H9 (cell line): ENCODE measurements around the gene RGS6. TPM values are rescaled to one million over a fixed set of nuclear protein-coding genes. Genes with fewer than 3 reads are reported as not detected.

Source experiments
- DNase-seq: peaks from one replicate; pipeline ENCODE4 v3.0.0-alpha.2; 2017
- H2AFZ ChIP-seq: one replicate; pipeline ENCODE4 v1.6.1; 2013; ENCODE audit warnings: mild to moderate bottlenecking, low read length, control low read depth, moderate library complexity
- H2AK5ac ChIP-seq: 2 replicates; pipeline ENCODE4 v1.6.1; 2013; ENCODE audit warnings: low read length, control low read depth, mixed read lengths; ENCODE audit not compliant: insufficient read length
- H2BK120ac ChIP-seq: one replicate; pipeline ENCODE4 v1.6.1; 2013; ENCODE audit warnings: low read depth, mild to moderate bottlenecking, low read length, control low read depth, inconsistent platforms; ENCODE audit not compliant: poor library complexity, severe bottlenecking
- H2BK12ac ChIP-seq: 2 replicates; pipeline ENCODE4 v1.6.1; 2013; ENCODE audit warnings: low read length, control low read depth, mixed read lengths, low read depth; ENCODE audit not compliant: insufficient read length
- H2BK15ac ChIP-seq: 2 replicates; pipeline ENCODE4 v1.6.1; 2013; ENCODE audit warnings: low read depth, low read length, control low read depth
- H2BK20ac ChIP-seq: one replicate; pipeline ENCODE4 v1.6.1; 2013; ENCODE audit warnings: low read depth, mild to moderate bottlenecking, low read length, control low read depth, inconsistent platforms; ENCODE audit not compliant: poor library complexity, severe bottlenecking
- H2BK5ac ChIP-seq: 2 replicates; pipeline ENCODE4 v1.6.1; 2013; ENCODE audit warnings: low read length, control low read depth, mixed read lengths; ENCODE audit not compliant: insufficient read length
- H3K14ac ChIP-seq: 2 replicates; pipeline ENCODE4 v1.6.1; 2013; ENCODE audit warnings: low read length, control low read depth; ENCODE audit not compliant: insufficient read depth
- H3K18ac ChIP-seq: 2 replicates; pipeline ENCODE4 v1.6.1; 2013; ENCODE audit warnings: low read depth, mild to moderate bottlenecking, mixed read lengths, low read length, control low read depth; ENCODE audit not compliant: insufficient read length
- H3K23ac ChIP-seq: 2 replicates; pipeline ENCODE4 v1.6.1; 2013; ENCODE audit warnings: low read length, control low read depth, mixed read lengths, low read depth; ENCODE audit not compliant: insufficient read length
- H3K23me2 ChIP-seq: 2 replicates; pipeline ENCODE4 v1.6.1; 2013; ENCODE audit warnings: low read depth, mild to moderate bottlenecking, mixed read lengths, low read length, control low read depth; ENCODE audit not compliant: insufficient read length, poor library complexity, severe bottlenecking
- H3K27ac ChIP-seq: 2 replicates; pipeline ENCODE4 v1.5.1; 2013; ENCODE audit warnings: low read length, control low read depth, mixed read lengths, low read depth; ENCODE audit not compliant: insufficient read length
- H3K27me3 ChIP-seq: 2 replicates; pipeline ENCODE4 v1.6.1; 2013; ENCODE audit warnings: low read length, control low read depth, inconsistent platforms; ENCODE audit not compliant: insufficient read depth
- H3K4ac ChIP-seq: 2 replicates; pipeline ENCODE4 v1.6.1; 2013; ENCODE audit warnings: low read depth, mild to moderate bottlenecking, control low read depth, inconsistent platforms, low read length, moderate library complexity
- H3K4me1 ChIP-seq: 2 replicates; pipeline ENCODE4 v1.6.1; 2013; ENCODE audit warnings: low read length, control low read depth, inconsistent platforms; ENCODE audit not compliant: insufficient read depth
- H3K4me2 ChIP-seq: 2 replicates; pipeline ENCODE4 v1.6.1; 2013; ENCODE audit warnings: low read length, control low read depth, mixed read lengths; ENCODE audit not compliant: insufficient read length, insufficient read depth
- H3K56ac ChIP-seq: 2 replicates; pipeline ENCODE4 v1.6.1; 2013; ENCODE audit warnings: low read depth, mild to moderate bottlenecking, mixed read lengths, low read length, control low read depth; ENCODE audit not compliant: insufficient read length
- H3K79me1 ChIP-seq: 2 replicates; pipeline ENCODE4 v1.6.1; 2013; ENCODE audit warnings: low read depth, mild to moderate bottlenecking, moderate library complexity, low read length, control low read depth, inconsistent platforms; ENCODE audit not compliant: insufficient read depth, poor library complexity, severe bottlenecking
- H3K79me2 ChIP-seq: 2 replicates; pipeline ENCODE4 v1.6.1; 2013; ENCODE audit warnings: low read length, control low read depth, inconsistent platforms; ENCODE audit not compliant: insufficient read depth
- H3K9ac ChIP-seq: 2 replicates; pipeline ENCODE4 v1.6.1; 2013; ENCODE audit warnings: low read length, control low read depth, mixed read lengths; ENCODE audit not compliant: insufficient read length; ENCODE audit errors: extremely low read depth
- H3K9me3 ChIP-seq: one replicate; pipeline ENCODE4 v1.6.1; 2013; ENCODE audit warnings: low read depth, low read length, inconsistent platforms; ENCODE audit not compliant: control insufficient read depth
- H3T11ph ChIP-seq: one replicate; pipeline ENCODE4 v1.6.1; 2013; ENCODE audit warnings: mild to moderate bottlenecking, low read length, control low read depth, inconsistent platforms
- H4K20me1 ChIP-seq: one replicate; pipeline ENCODE4 v1.6.1; 2013; ENCODE audit not compliant: control insufficient read depth, insufficient read length, insufficient read depth
- H4K5ac ChIP-seq: 2 replicates; pipeline ENCODE4 v1.6.1; 2013; ENCODE audit warnings: low read depth, mild to moderate bottlenecking, mixed read lengths, low read length, control low read depth; ENCODE audit not compliant: insufficient read length
- H4K8ac ChIP-seq: replicated peaks from 2 replicates; pipeline ENCODE4 v1.6.1; 2013; ENCODE audit warnings: low read length, control low read depth, mixed read lengths, low read depth; ENCODE audit not compliant: insufficient read length
- H4K91ac ChIP-seq: 2 replicates; pipeline ENCODE4 v1.6.1; 2013; ENCODE audit warnings: low read depth, mild to moderate bottlenecking, moderate library complexity, mixed read lengths, low read length, control low read depth; ENCODE audit not compliant: insufficient read length
- H3K27ac Mint-ChIP-seq, 3 experiments: 2 replicates in 2 of 3; 3 replicates in 1 of 3; pipeline ENCODE4 v1.8.0; 2020 to 2021; ENCODE audit warnings: mixed read lengths in 3 of 3, mild to moderate bottlenecking in 1 of 3, moderate library complexity in 1 of 3
- H3K27me3 Mint-ChIP-seq: 2 replicates; pipeline ENCODE4 v1.8.0; 2021; ENCODE audit warnings: low read depth, mild to moderate bottlenecking, moderate library complexity, mixed read lengths
- H3K36me3 Mint-ChIP-seq, 3 experiments: 2 replicates in 2 of 3; 3 replicates in 1 of 3; pipeline ENCODE4 v1.8.0; 2020 to 2021; ENCODE audit warnings: low read depth in 3 of 3, mixed read lengths in 3 of 3; ENCODE audit not compliant: insufficient read depth in 1 of 3
- H3K4me1 Mint-ChIP-seq, 2 experiments: 2 replicates each; pipeline ENCODE4 v1.8.0; 2020; ENCODE audit warnings: mixed read lengths in 2 of 2
- H3K4me3 Mint-ChIP-seq, 2 experiments: 2 replicates in 1 of 2; 3 replicates in 1 of 2; pipeline ENCODE4 v1.8.0; 2020 to 2021; ENCODE audit warnings: mild to moderate bottlenecking in 2 of 2, mixed read lengths in 2 of 2, moderate library complexity in 1 of 2
- H3K9me3 Mint-ChIP-seq, 2 experiments: 2 replicates in 1 of 2; 3 replicates in 1 of 2; pipeline ENCODE4 v1.8.0; 2020; ENCODE audit warnings: mild to moderate bottlenecking in 2 of 2, mixed read lengths in 2 of 2, moderate library complexity in 1 of 2
- CTCF ChIP-seq: fragments of 200-600 bp; sonication (generic); conservative IDR thresholded peaks from 3 replicates; pipeline ENCODE4 v1.8.0; 2021; ENCODE audit warnings: antibody characterized with exemption, mild to moderate bottlenecking
- WGBS: extraction: QIAGEN DNeasy Blood & Tissue Kit; methylation state at CpG from one replicate; pipeline ENCODE4 v1.1.7; 2013; ENCODE audit warnings: missing lambda C conversion rate, low lambda C conversion rate, mixed read lengths; ENCODE audit not compliant: insufficient read length; ENCODE audit errors: extremely low coverage; 5-methylcytosine and 5-hydroxymethylcytosine counted together
- total RNA-seq: library from RNA; stranded (reverse); gene quantifications from 2 replicates; pipeline ENCODE4 v1.2.1, GENCODE V29; 2021

RGS6 gene
- total RNA-seq, 1 experiment from 2014 or later = 3.0 TPM

GRCh38 chr14:71966528-71966927, 34.3 kb downstream of the RGS6 start:
- Histone ChIP-seq H3K4ac (no peak overlapping the region), H4K5ac (no peak overlapping the region), H3K9me3 (no peaks in the 10 kb centered on the region), H3T11ph (no peak overlapping the region), H4K20me1 (no peaks in the 10 kb centered on the region), H4K91ac (no peak overlapping the region), H3K27ac (no peak overlapping the region), H3K56ac (no peak overlapping the region), H4K8ac (no peak overlapping the region), H2AK5ac (no peak overlapping the region), H3K27me3 (no peaks in the 10 kb centered on the region), H3K23ac (no peak overlapping the region), H3K9ac (no peak overlapping the region), H3K4me2 (no peak overlapping the region), H3K23me2 (no peaks in the 10 kb centered on the region), H3K18ac (no peak overlapping the region), H3K79me2 (no peaks in the 10 kb centered on the region), H2BK20ac (no peak overlapping the region), H2BK5ac (no peak overlapping the region), H3K79me1 (no peaks in the 10 kb centered on the region), H3K14ac (no peak overlapping the region), H2BK120ac (no peak overlapping the region), H2BK12ac (no peak overlapping the region), H3K4me1 (no peaks in the 10 kb centered on the region), H2BK15ac (no peak overlapping the region), H2AFZ (no peak overlapping the region)
- peaks cover 0 to 4% of the 10 kb centered on the region in 2 experiments; a peak in 1 of 4 replicates for H3K4me1 Mint-ChIP-seq
- peaks cover 0 to 2% (median 0%) of the 10 kb centered on the region in 3 experiments; a peak in 3 of 7 replicates for H3K36me3 Mint-ChIP-seq
- H3K4me3 Mint-ChIP-seq = no peak overlapping the region
- H3K9me3 Mint-ChIP-seq = no peaks in the 10 kb centered on the region
- no peak for DNase-seq
- H3K27me3 Mint-ChIP-seq = no peaks in the 10 kb centered on the region
- H3K27ac Mint-ChIP-seq = no peak overlapping the region
- WGBS = no CpG with 5 or more reads among the region's 2 CpGs
- no peak for TF ChIP-seq CTCF
